OCI-LY1 (cell line): ENCODE data around the gene DDX51.

Source experiments
- CTCF ChIP-seq: fragments of 200-600 bp; sonication (generic), shearing (Covaris generic); IDR thresholded peaks from 2 replicates; pipeline ENCODE4 v1.5.1; 2017; ENCODE audit warnings: mild to moderate bottlenecking, antibody characterized with exemption, low read length, moderate library complexity, mixed read lengths
- EZH2 ChIP-seq: fragments of 200-600 bp; sonication (generic), shearing (Covaris generic); IDR thresholded peaks from 2 replicates; pipeline ENCODE4 v1.8.0; 2017; ENCODE audit warnings: borderline replicate concordance, mixed run types, mild to moderate bottlenecking, antibody characterized with exemption, low read length, moderate library complexity, mixed read lengths

- TF ChIP-seq CTCF = no peak
- no peak for TF ChIP-seq EZH2
Observed at GRCh38 chr12:132144810-132145168, 670 bp upstream of the DDX51 start.
